Gastrocnemius medialis (tissue), 4 donors: ENCODE data around the gene F5. TPM values are rescaled to one million over a fixed set of nuclear protein-coding genes. Genes with fewer than 3 reads are reported as not detected.
A peak's percentile ranks its signal among the peaks of the same experiment; 100 is the strongest.

ENCODE experiments used
- ATAC-seq, 2 donors: fragments of 150-250 bp; one replicate each; pipeline ENCODE4 v1.9.1; 2016
- DNase-seq, 2 donors: peaks; one replicate each; pipeline ENCODE4 v3.0.0-alpha.2; 2019
- H3K27ac ChIP-seq, 4 donors: fragments of 200-600 bp; sonication (generic); 1 replicate in 1 of 4; 2 replicates in 3 of 4; pipeline ENCODE4 v1.5.1; 2016 to 2018; ENCODE audit warnings: mild to moderate bottlenecking in 2 of 4, moderate library complexity in 1 of 4
- H3K27me3 ChIP-seq, 3 donors: fragments of 200-600 bp; sonication (generic) in 2 of 3; 1 replicate in 1 of 3; 2 replicates in 2 of 3; pipeline versions ENCODE4 v1.5.1 to v1.6.0; 2016 to 2019; ENCODE audit warnings: mild to moderate bottlenecking in 1 of 3, moderate library complexity in 1 of 3
- H3K36me3 ChIP-seq, 2 donors: fragments of 200-600 bp; sonication (generic) in 1 of 2; one replicate each; pipeline ENCODE4 v1.5.1; 2017 to 2018
- H3K4me1 ChIP-seq, 2 donors: fragments of 200-600 bp; sonication (generic) in 1 of 2; one replicate each; pipeline ENCODE4 v1.5.1; 2016 to 2017; ENCODE audit warnings: mild to moderate bottlenecking in 2 of 2
- H3K4me3 ChIP-seq, 4 donors: fragments of 200-600 bp; sonication (generic) in 3 of 4; 1 replicate in 1 of 4; 2 replicates in 3 of 4; pipeline ENCODE4 v1.5.1; 2016 to 2019; ENCODE audit warnings: mild to moderate bottlenecking in 2 of 4
- H3K9me3 ChIP-seq, 3 donors: fragments of 200-600 bp; sonication (generic) in 2 of 3; 1 replicate in 1 of 3; 2 replicates in 2 of 3; pipeline ENCODE4 v1.5.1; 2016 to 2019
- POLR2A ChIP-seq, 2 donors: fragments of 450-650 bp; IDR thresholded peaks; one replicate each; pipeline ENCODE4 v1.6.1; 2017; ENCODE audit warnings: antibody characterized with exemption in 2 of 2, mild to moderate bottlenecking in 2 of 2, moderate library complexity in 2 of 2
- in situ Hi-C, 4 donors: fragments of 200-750 bp; cut with MboI; loops; one replicate each; pipeline versions ENCODE4 v1.15.0 to v1.8.0; 2017; ENCODE audit warnings: low sequenced_read_pairs in 4 of 4
- intact Hi-C: fragments of 100-400 bp; cut with DNase I; formaldehyde crosslinking; loops from one replicate; pipeline ENCODE4 v1.15.1; 2023; ENCODE audit warnings: low total_unique reads
- total RNA-seq, 4 donors: library from RNA; depleted of rRNA; stranded (reverse); fragments of >200 nt; gene quantifications; one replicate each; pipeline versions ENCODE4 v1.1.0 to v1.2.3, GENCODE V29; 2016
- TF ChIP-seq, protein P1 (sequence below), 5 experiments: fragments of 450-650 bp in 3 of 5; fragments of 200-600 bp in 2 of 5; sonication (generic) in 2 of 5; IDR thresholded peaks in 4 of 5; conservative IDR thresholded peaks in 1 of 5; 1 replicate in 4 of 5; 2 replicates in 1 of 5; pipeline ENCODE4 v1.5.1; 2016 to 2019; ENCODE audit warnings: antibody characterized with exemption in 5 of 5, mild to moderate bottlenecking in 3 of 5, moderate library complexity in 3 of 5

The F5 gene
- total RNA-seq, 4 donors from 2014 or later = 0.07 to 0.68 (median 0.22) TPM

DNA sequence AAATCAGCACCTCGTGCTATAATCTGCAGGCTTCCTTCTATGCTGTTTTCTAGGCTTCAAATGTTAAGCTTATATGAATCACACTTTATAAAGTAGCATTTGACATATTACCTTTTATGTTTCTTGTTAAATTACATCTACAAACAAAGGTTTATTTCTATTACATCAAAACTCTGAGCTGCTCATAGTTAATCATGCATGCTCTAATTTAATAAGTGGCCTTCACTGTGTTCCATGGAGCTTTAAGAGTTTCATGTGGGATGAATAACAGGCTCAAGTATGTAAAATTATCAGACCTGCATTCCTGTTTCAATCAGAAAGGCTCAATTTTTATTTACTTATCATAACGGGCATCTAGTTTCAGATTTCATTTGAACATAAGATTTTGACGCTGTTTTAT is 113.5 kb downstream of the F5 start:
- H3K4me1 ChIP-seq = peaks cover 0 to 8% of the 10 kb centered on the region in 2 donors
- H3K36me3 ChIP-seq = peaks cover 1 to 62% of the 10 kb centered on the region in 2 donors
- DNase-seq (no peak), ATAC-seq (no peak)
- H3K27ac ChIP-seq = peak overlapping the region in 1 of 4 donors; percentile 13
- TF ChIP-seq, protein P1, sequence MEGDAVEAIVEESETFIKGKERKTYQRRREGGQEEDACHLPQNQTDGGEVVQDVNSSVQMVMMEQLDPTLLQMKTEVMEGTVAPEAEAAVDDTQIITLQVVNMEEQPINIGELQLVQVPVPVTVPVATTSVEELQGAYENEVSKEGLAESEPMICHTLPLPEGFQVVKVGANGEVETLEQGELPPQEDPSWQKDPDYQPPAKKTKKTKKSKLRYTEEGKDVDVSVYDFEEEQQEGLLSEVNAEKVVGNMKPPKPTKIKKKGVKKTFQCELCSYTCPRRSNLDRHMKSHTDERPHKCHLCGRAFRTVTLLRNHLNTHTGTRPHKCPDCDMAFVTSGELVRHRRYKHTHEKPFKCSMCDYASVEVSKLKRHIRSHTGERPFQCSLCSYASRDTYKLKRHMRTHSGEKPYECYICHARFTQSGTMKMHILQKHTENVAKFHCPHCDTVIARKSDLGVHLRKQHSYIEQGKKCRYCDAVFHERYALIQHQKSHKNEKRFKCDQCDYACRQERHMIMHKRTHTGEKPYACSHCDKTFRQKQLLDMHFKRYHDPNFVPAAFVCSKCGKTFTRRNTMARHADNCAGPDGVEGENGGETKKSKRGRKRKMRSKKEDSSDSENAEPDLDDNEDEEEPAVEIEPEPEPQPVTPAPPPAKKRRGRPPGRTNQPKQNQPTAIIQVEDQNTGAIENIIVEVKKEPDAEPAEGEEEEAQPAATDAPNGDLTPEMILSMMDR (IDR thresholded peaks at IDR 0.05 in 4 of 5, conservative IDR thresholded peaks at IDR 0.05 in 1 of 5) = no peak
- no peak for TF ChIP-seq POLR2A (IDR thresholded peaks at IDR 0.05)
- no peaks in the 10 kb centered on the region for H3K9me3 ChIP-seq
- no peaks in the 10 kb centered on the region for H3K27me3 ChIP-seq
- intact Hi-C loops (no loop called here), in situ Hi-C loops (loop anchor here in 1 of 4 donors (10.0 kb wide), 1 partner anchor 62 kb away; no protein-coding TSS in a partner anchor)
- no peak overlapping the region for H3K4me3 ChIP-seq

DNA sequence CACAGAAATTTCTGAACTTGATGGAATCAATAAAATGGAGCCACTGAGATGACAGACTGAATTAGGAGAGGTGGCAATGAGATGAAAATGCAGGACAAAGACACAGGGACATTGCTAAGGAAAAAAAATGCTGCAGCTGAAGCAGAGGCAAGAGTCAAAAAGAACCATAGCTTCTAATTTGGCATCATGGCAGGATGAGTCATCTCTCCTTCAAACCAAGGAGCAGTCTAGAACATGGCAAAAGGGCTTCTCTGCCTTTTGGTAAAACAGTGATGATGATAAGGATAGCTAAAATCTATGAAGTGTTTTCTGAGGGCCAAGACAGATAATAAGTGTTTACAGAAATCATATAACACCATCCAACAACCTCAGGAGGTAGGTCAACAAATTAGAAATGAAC is 117.3 kb downstream of the F5 start:
- intact Hi-C loops = loop anchor here (5.0 kb wide), 1 partner anchor 38 kb away; no protein-coding TSS in a partner anchor
- H3K4me3 ChIP-seq = no peak overlapping the region
- peaks cover 5 to 72% of the 10 kb centered on the region in 2 donors for H3K36me3 ChIP-seq
- no peak for TF ChIP-seq POLR2A (IDR thresholded peaks at IDR 0.05)
- TF ChIP-seq, protein P1 (IDR thresholded peaks at IDR 0.05 in 4 of 5, conservative IDR thresholded peaks at IDR 0.05 in 1 of 5) = no peak
- in situ Hi-C loops = no loop called here
- H3K4me1 ChIP-seq = peaks cover 0 to 4% of the 10 kb centered on the region in 2 donors
- no peak for DNase-seq
- H3K27me3 ChIP-seq = no peaks in the 10 kb centered on the region
- ATAC-seq = no peak
- no peak overlapping the region for H3K27ac ChIP-seq
- no peaks in the 10 kb centered on the region for H3K9me3 ChIP-seq

DNA sequence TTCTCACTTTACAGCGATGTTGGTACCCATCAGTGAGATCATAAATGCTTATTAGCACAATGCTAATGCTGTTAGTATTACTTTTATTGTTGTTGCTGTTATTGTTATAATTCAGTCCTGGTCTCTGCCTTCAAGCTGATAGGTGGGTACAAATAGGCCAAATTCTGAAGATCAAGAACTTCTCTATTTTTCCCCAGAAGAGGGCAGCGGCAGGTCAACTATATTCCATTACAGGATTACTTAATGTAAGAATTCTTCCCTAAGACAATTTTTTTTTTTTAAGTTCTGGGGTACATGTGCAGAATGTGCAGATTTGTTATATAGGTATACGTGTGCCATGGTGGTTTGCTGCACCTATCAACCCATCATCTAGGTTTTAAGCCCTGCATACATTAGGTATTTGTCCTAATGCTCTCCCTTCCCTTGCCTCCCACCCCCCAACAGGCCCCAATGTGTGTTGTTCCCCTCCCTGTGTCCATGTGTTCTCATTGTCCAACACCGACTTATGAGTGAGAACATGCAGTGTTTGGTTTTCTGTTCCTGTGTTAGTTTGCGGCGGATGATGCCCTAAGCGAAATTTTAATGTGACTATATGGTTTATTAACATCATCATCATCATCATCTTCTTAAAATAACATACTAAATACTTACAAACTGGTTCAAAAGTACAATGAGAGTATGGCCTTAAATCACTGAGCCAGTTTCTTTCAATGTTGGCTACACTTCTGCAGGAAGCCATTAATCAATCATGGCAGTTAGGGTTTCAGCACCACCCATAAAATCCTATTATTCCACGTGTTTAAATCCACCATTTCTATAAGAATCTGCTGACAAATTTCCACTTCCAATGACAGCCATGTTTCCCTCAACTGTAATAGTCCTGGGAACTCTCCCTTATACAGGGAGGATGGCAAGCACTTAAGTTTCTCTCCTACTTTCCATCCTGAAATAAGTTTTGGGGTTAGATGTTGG is 119.7 kb downstream of the F5 start:
- ATAC-seq (no peak), DNase-seq (no peak)
- Histone ChIP-seq H3K9me3 (no peaks in the 10 kb centered on the region), H3K4me3 (no peak overlapping the region), H3K27me3 (no peaks in the 10 kb centered on the region), H3K4me1 (peaks cover 0 to 4% of the 10 kb centered on the region in 2 donors), H3K27ac (no peak overlapping the region), H3K36me3 (peaks cover 5 to 71% of the 10 kb centered on the region in 2 donors)
- intact Hi-C loops (loop anchor here (2.0 to 5.0 kb wide), 2 partner anchors 41 to 80 kb away; no protein-coding TSS in a partner anchor), in situ Hi-C loops (no loop called here)
- no peak for TF ChIP-seq POLR2A (IDR thresholded peaks at IDR 0.05)
- TF ChIP-seq, protein P1 (IDR thresholded peaks at IDR 0.05 in 4 of 5, conservative IDR thresholded peaks at IDR 0.05 in 1 of 5) = peak in 3 of 5 experiments; percentile 15 to 31 (median 25)

DNA sequence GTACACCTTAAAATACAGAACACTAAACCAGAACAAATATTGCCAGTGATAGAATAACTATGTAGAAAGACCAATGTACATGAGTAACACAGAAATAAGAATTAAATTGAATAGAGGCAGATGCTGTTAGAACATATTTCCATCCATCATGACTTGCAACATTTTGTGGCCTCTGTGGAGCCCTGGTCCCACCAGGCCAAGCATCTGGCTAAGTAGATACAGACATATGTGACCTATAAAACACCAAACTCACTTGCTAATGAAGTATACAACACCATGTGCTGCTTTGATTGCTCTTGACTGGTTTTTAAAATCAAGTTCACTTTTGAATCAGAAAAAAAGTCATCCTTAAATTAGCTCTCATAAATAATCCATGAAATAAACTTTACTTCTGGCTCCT is 121.0 kb downstream of the F5 start:
- peaks cover 5 to 60% of the 10 kb centered on the region in 2 donors for H3K36me3 ChIP-seq
- no peaks in the 10 kb centered on the region for H3K27me3 ChIP-seq
- DNase-seq (no peak), ATAC-seq (no peak)
- in situ Hi-C loops (no loop called here), intact Hi-C loops (loop anchor here (5.0 kb wide), 1 partner anchor 42 kb away; no protein-coding TSS in a partner anchor)
- H3K27ac ChIP-seq = no peak overlapping the region
- TF ChIP-seq, protein P1 (IDR thresholded peaks at IDR 0.05 in 4 of 5, conservative IDR thresholded peaks at IDR 0.05 in 1 of 5) = no peak
- TF ChIP-seq POLR2A (IDR thresholded peaks at IDR 0.05) = no peak
- H3K4me3 ChIP-seq = no peak overlapping the region
- peaks cover 0 to 4% of the 10 kb centered on the region in 2 donors for H3K4me1 ChIP-seq
- no peaks in the 10 kb centered on the region for H3K9me3 ChIP-seq

Other genes with a start within 250 kb of the F5 start
- gene NME7, start 218.7 kb downstream of the F5 start, total RNA-seq = 1 to 10 TPM; 3.7 to 8.4 (median 5.5) TPM
- gene BLZF1, start 218.3 kb downstream of the F5 start, total RNA-seq = 10 to 100 TPM; 10.2 to 17.7 (median 14.6) TPM
- gene CCDC181, start 159.0 kb downstream of the F5 start, total RNA-seq = 1 to 10 TPM in 1 of 4 donors, under 1 TPM in 1, not detected in 2; 0.80 to 1.2 TPM
- 100 to 1,000 TPM in 2 of 4 donors, 10 to 100 TPM in 2; 93.3 to 176 (median 99.8) TPM for gene SLC19A2, start 100.5 kb downstream of the F5 start, total RNA-seq
- 1 to 10 TPM in 2 of 4 donors, under 1 TPM in 2; 0.85 to 2.5 (median 1.2) TPM for gene SELP, start 43.6 kb upstream of the F5 start, total RNA-seq
- under 1 TPM in 3 of 4 donors, not detected in 1; 0.24 to 0.72 (median 0.55) TPM for gene SELL, start 125.1 kb upstream of the F5 start, total RNA-seq
- under 1 TPM in 2 of 4 donors, not detected in 2; 0.09 to 0.20 TPM for gene SELE, start 147.6 kb upstream of the F5 start, total RNA-seq
- gene METTL18, start 208.4 kb upstream of the F5 start, total RNA-seq = 1 to 10 TPM; 1.1 to 3.6 (median 2.7) TPM